ENCODE data around the gene TAS2R39.
"Not testable (repeated sequence)": the region's sequence is repeated elsewhere in the genome, so short reads cannot be mapped to it uniquely, and the experiment has no call there.

TAS2R39 gene

GRCh38 chr7:143183024-143183423 lies at the start of gene TAS2R39:
Gene TAS2R39, plus strand, starts transcription at chr7:143183419. Its CDS starts 0 bp downstream, at chr7:143183419.
- DNase-seq = no peak

DNA sequence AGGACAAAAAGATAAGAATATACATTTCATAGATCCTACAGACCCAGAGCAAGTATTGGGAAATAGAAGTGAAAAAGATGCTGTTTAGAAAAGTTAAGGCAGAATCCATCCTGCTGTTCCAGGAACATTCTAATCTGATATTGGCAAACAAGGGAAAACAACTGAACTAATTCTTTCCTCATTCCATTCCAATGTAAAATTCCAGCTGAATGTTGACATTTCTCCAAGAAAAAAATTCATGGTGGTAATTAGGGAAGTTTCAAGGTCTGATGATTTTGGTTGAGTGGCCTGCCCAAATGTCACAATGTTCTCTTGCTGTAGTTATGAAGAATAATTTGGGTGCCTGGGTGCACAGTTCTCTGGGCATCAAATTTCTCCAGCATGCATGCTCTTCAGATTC lies 36.1 kb upstream of the TAS2R39 start:
- no peak for DNase-seq

DNA sequence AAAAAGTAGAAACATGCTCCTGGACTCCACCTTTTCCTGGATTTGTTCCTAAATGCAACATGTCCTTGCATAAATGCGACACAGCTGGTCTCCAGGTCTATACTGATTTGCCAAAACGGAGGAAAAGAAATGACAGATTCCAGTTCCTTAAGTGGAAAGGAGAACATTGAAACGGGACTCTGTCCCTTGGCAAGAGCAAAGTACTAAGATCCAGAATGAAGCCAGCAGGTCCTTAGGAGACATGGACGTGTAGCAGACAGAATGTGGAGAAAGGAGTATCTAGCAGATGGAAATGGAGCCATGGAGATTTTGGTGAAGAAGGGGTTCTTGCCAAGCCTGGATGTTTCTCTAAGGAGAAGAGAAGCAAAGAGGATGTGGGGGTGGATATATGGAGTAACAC lies 35.2 kb upstream of the TAS2R39 start:
- no peak for DNase-seq

GRCh38 chr7:143148651-143149050 lies 34.6 kb upstream of the TAS2R39 start:
- no peak for DNase-seq

GRCh38 chr7:143150696-143151095 lies 32.5 kb upstream of the TAS2R39 start:
- DNase-seq = not testable (repeated sequence)

DNA sequence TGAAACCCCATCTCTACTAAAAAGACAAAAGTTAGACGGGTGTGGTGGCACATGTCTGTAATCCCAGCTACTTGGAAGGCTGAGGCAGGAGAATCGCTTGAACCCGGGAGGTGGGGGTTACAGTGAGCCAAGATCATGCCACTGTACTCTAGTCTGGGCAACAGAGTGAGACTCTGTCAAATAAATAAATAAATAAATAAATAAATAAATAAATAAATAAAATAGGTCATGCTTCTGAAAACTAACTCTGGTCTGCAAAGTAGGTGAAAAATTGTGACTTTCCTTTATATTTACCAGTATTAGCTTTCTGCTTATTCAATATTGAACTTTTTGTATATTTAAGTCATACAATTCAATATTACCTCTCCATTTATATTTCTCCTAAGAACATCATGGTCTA lies 24.6 kb upstream of the TAS2R39 start:
- DNase-seq = not testable (repeated sequence)

- DNase-seq = no peak
Measured at GRCh38 chr7:143171697-143172096, 11.5 kb upstream of the TAS2R39 start.

DNA sequence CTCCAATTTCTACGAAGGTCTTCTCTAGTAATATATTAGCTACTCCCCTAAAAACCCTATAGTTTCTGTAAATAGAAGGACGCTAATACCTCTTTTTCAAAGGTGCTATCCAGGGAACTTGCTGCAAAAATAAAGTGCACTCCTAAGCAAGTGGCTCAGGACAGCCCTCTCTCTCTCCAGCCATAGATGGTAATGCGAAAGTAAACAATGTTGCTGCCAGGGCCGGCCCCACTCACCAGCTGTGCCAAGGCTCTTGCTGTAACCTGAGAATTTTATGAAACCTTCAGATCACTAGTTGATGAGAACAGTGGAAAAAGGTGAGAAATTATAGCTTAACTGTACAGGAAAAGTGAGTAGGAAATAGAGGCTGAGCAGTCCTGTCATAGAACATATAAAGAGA lies 10.9 kb upstream of the TAS2R39 start:
- DNase-seq = no peak

- no peak for DNase-seq
Measured at GRCh38 chr7:143176128-143176527, 7.1 kb upstream of the TAS2R39 start.

GRCh38 chr7:143177374-143178119 lies 5.7 kb upstream of the TAS2R39 start:
- DNase-seq = peak; percentile 6

- not testable (repeated sequence) for DNase-seq
Measured at GRCh38 chr7:143180771-143181170, 2.4 kb upstream of the TAS2R39 start.

- no peak for DNase-seq
Measured at GRCh38 chr7:143181349-143181748, 1.9 kb upstream of the TAS2R39 start.

DNA sequence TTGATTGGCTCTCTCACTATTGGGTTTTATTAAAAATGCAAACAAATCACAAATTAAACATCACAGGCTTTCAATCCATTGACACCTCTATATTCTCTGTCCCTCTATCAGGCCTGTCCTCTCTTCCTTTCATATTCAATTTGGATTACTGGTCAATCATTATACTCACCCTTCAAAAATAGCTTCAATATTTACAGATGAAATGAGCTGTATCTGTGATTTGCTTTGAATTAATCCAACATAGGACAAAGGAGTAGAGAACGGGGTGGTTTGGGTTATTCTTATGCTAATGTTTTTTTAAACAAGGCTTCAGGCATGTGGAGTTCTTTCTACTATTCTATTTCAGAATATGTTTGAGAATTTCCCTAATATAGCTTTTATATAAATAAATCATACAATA lies 2.3 kb downstream of the TAS2R39 start:
- DNase-seq = no peak

DNA sequence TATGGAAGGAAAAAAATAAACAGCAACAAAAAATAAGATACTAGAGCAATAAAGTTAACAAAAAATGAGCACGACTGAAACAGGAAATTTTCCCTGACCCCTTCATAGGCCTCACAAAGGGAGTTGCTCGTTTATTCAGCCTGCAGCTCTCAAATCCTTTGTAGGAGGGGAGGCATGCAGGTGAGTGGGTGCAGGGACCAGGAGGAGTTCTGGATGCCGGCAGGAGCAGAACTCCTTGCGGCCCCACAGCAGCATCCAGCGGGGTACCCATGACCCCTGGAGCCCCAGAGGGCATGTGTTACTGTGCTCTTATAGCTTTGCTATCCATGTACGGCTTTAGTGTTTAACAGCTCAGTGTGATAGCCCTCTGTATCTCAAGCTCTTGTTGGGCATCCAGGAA lies 5.8 kb downstream of the TAS2R39 start:
- no peak for DNase-seq

DNA sequence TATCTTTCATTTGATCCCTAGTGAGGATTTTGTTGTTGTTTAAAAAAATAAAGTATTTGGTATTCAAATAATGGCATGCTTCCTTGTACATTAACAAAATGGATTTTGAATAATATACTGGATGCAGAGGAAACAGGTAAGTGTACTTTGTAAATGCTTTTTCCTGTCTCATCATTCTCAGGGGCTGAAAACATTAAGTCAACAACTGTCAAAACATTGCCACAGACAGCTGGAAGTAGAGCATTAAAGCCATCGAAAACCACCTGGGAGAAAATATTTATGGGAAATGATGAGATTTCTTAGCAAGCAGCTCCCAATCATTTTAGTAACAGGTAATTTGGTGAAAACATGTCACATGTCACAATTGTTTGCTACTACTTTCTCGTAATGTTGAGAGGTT lies 10.7 kb downstream of the TAS2R39 start:
- DNase-seq = no peak

DNA sequence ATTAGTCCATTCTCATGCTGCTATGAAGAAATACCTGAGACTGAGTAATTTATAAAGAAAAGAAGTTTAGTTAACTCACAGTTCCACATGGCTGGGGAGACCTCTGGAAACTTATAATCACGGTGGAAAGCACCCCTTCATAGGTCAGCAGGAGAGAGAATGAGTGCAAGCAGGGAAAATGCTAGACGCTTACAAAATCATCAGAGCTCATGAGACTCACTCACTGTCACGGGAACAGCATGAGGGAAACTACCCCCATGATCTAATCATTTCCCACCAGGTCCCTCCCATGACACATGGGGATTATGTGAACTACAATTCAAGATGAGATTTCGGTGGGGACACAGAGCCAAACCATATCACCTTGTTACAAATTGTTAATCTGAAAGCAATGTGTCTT lies 15.8 kb downstream of the TAS2R39 start:
- DNase-seq = peak; percentile 83

GRCh38 chr7:143202161-143202560 lies 18.9 kb downstream of the TAS2R39 start:
- no peak for DNase-seq

DNA sequence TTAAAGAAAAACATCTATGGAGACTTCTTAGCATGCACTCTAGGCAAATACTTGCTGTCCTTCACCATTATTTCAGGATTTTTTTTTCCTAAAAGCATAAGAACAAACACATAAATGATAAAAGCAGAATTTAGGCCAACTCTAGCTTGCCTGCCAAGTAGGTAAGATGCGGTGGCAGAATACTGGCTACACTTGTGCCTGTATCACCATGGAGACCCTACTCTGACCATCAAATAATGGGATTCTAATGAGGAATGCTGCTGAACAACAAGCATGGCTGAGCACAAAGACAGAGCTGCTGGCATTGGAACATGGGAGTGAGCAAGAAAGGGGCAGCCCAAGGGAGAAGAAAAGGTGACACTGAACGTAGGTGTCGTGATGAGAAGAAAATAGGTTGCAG lies 20.2 kb downstream of the TAS2R39 start:
- no peak for DNase-seq

DNA sequence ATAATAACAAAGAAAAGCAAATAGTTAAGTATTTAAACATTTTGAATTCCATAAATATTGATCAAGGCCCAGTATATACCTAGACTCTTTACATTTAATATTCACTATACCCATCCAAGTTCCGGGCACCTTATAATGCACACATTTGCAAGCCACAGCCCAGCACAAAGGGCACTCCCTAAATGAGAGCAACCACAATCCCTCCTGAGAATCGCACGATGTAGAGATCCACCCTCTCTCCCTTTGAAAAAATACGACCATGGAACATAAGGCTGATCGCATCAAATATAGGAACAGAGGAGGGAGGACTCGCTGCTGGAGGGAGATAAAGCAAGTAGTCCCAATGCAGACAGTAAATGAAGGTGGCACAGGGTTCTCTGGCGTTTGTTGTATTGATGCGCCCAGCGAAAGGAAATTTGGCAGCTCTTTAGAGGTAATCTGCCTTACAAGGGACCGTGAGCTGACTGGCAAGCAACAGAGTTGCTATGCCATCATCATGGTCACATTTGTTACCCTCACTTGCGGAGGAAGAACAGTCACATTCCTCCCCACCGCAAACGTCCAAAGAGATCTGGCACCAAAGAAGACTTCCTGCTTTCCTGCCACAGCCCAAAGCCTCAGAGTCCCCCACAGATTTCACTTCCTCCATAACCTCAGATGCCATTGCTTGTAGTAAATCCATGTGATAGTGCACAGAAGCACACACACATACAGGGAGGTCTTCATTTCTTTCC lies 22.5 kb downstream of the TAS2R39 start:
- DNase-seq = peak; percentile 95

DNA sequence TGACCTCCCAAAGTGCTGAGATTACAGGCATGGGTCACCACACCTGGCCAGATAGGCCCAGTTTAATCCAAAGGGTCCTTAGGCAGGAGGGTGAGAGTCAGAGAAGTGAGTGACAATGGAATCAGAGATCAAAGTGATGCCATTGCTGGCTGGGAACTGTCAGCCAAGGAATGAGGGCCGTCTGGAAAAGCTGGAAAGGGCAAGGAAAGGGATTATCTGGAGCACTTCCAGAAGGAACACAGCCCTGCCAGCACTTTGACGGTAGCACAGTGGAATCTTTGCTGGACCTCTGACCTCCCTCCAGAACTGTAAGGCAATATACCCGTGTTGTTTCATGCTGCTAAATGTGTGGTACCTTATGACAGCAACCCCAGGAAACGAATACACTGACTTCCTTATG lies 27.3 kb downstream of the TAS2R39 start:
- no peak for DNase-seq

DNA sequence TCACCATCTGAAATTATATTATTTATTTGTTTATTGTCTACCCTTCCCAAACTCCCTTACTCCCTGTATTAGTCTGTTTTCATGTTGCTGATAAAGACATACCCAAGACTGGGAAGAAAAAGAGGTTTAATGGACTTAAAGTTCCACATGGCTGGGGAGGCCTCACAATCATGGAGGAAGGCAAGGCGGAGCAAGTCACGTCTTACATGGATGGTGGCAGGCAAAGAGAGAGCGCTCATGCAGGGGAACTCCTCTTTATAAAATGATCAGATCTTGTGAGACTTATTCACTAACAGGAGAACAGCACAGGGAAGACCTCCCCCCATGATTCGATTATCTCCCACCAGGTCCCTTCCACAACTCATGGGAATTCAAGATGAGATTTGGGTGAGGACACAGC lies 30.3 kb downstream of the TAS2R39 start:
- not testable (repeated sequence) for DNase-seq

- DNase-seq = peak; percentile 94
Measured at GRCh38 chr7:143214789-143215679, 31.8 kb downstream of the TAS2R39 start.

DNA sequence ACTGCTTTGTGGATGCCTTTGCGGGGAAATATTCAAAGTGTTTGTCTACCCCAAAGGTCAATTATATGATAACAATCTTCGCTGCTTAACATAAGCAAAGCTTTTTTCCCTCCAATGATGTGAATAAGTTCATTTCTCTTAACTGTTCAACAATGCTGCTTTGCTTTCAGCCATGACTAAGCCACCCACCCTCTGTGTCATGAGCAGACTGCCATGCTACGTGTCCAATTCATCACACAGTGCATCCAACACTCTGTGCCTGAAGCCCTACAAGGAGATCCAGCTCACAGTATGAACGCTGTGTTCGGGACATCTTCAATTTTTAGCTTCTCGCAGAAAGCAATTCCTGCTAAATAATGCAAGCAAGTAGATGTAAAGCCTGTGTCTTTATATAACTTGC lies 32.9 kb downstream of the TAS2R39 start:
- peak; percentile 51 for DNase-seq
